Daoy (cell line): ENCODE measurements around the gene VWA8. TPM values are rescaled to one million over a fixed set of nuclear protein-coding genes. Genes with fewer than 3 reads are reported as not detected.
"Not testable (repeated sequence)": the region's sequence is repeated elsewhere in the genome, so short reads cannot be mapped to it uniquely, and the experiment has no call there.

Experiments used
- DNase-seq: peaks from one replicate; pipeline ENCODE4 v3.0.0-alpha.2; 2015; ENCODE audit warnings: low read depth
- total RNA-seq: library from RNA; depleted of rRNA; stranded (reverse); fragments of >200 nt; shearing (Covaris generic); gene quantifications from 2 replicates; pipeline ENCODE4 v1.2.3, GENCODE V29; 2014

Gene VWA8
- total RNA-seq, 1 experiment from 2014 or later: 10.1 TPM

DNA sequence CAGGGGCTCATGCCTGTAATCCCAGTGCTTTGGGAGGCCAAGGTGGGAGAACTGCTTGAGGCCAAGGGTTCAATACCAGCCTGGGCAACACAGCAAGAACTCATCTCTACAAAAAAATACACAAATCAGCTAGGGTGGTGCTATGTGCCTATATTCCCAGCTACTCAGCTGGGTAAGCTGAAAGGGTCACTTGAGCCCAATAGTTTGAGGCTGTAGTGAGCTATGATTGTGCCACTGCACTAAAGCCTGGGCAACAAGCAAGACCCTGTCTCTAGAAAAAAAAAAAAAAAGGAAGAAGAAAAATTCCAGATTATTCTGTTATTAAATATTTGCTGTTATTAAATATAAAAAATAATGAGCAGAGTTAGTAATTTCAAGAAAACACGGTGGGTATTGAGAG lies 372.5 kb downstream of the VWA8 start:
- no peak for DNase-seq

GRCh38 chr13:41587490-41587889 lies 373.4 kb downstream of the VWA8 start:
- DNase-seq: no peak

- no peak for DNase-seq
Measured at GRCh38 chr13:41586216-41586615, 374.7 kb downstream of the VWA8 start.

DNA sequence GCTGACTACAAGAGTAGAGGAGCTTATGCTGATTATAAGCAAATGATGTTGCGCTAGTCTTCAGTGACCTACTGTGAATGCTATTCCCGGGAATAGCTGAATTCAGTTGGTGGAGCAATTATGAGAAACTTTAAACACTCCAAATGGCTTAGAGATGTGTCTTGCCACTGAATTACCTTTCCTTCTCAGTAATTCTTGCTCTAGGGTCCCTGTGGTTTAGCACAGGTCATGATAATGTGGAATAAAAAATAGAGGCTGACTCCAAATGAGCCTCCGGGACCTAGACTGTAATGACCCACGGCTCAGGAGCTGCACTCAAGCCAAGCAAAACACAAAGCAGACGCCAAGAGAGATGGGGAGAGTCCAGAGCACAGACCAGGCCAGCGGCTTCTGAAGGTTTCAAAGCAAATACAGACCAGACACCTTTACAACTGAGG lies 378.9 kb downstream of the VWA8 start:
- DNase-seq: no peak

DNA sequence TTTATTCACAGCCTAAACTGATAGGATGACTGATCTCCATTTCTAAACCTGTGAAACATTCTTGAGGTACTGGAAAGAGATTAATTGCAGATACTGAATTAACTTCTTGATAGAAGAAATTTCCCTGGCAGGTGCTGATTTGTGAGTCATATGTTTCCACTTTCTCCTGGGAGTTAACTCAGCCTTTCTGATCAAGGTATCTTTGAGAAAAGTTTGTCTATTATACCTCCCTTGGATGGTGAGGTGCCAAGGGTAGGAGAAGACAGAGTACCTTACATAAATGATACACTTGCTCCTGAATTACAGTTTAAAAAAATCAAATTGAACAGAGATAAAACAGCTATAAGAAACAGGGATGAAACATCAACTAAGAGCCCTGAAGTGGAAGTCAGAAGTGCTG lies 380.6 kb downstream of the VWA8 start:
- no peak for DNase-seq

DNA sequence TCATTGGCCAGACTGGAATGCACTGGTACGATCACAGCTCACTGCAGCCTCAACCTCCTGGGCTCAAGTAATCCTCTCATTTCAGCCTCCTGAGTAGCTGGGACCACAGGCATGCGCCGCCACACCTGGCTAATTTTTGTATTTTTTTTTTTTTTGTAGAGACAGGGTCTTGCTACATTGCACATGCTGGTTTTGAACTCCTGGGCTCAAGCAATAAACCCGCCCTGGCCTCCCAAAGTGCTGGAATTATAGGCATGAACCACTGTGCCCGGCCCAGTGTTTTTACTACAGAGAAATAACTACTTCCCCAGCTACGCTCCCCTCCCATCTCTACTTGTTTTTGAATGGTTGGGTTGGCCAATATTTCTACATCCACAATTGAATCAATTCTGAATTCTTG lies 381.0 kb downstream of the VWA8 start:
- no peak for DNase-seq

- no peak for DNase-seq
Measured at GRCh38 chr13:41579168-41579567, 381.7 kb downstream of the VWA8 start.

- no peak for DNase-seq
Measured at GRCh38 chr13:41578371-41578770, 382.5 kb downstream of the VWA8 start.

DNA sequence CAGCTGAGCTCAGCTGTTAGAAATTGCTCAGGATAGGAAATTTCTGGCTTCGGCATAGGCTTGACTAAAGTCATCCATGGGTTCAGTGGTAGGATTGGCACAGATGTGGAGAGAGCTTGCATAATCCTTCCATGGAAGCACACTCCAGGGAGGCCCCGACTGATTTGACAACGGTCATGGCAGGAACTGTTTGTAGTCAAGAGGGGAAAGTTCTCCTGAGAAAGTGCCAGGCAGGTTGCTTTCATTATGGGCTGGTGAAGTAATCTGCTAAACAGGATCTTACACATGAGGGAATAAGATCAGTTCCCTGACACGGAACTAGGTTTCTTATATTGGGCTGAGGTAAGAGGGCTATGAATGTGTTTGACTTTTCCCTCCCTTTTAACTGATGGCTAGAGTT lies 383.5 kb downstream of the VWA8 start:
- no peak for DNase-seq

DNA sequence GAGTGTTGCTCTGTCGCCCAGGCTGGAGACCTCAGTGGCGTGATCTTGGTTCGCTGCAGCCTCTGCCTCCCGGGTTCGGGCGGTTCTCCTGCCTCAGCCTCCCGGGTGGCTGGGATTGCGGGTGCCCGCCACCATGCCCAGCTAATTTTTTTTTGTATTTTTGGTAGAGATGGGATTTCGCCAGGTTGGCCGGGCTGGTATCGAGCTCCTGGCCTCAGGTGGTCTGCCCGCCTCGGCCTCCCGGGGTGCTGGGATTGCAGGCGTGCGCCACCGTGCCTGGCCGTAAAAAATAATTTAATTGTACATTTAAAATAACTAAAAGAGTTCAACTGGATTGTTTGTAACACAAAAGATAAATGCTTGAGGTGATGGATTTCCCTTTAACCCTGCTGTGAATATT lies 387.3 kb downstream of the VWA8 start:
- DNase-seq: not testable (repeated sequence)

- DNase-seq: not testable (repeated sequence)
Measured at GRCh38 chr13:41571817-41572340, 389.0 kb downstream of the VWA8 start.

DNA sequence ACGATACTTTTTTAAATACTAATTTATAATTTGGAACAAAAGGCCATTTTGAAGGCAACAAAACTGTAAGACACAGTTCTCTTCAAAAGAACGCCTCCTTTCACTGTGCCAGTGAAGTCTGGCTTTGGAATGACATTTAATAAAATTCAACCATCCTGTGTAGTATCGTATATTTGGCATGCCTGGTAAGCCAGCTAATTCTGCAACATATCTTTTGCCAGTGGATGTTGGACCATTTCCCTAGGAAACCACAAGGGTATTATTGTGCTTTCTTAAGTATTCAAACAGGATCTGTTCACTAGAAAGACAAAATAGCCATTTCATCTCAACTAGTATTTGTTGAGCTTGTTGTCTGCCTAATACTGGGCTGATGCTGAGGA lies 391.9 kb downstream of the VWA8 start:
- no peak for DNase-seq

- no peak for DNase-seq
Measured at GRCh38 chr13:41568143-41568971, 392.6 kb downstream of the VWA8 start.

- DNase-seq: no peak
Measured at GRCh38 chr13:41567363-41567762, 393.5 kb downstream of the VWA8 start.

GRCh38 chr13:41565846-41566245 lies 395.1 kb downstream of the VWA8 start:
- DNase-seq: no peak

- DNase-seq: peak; percentile 73
Measured at GRCh38 chr13:41565216-41565615, 395.7 kb downstream of the VWA8 start.

- DNase-seq: no peak
Measured at GRCh38 chr13:41563984-41564365, 396.9 kb downstream of the VWA8 start.

DNA sequence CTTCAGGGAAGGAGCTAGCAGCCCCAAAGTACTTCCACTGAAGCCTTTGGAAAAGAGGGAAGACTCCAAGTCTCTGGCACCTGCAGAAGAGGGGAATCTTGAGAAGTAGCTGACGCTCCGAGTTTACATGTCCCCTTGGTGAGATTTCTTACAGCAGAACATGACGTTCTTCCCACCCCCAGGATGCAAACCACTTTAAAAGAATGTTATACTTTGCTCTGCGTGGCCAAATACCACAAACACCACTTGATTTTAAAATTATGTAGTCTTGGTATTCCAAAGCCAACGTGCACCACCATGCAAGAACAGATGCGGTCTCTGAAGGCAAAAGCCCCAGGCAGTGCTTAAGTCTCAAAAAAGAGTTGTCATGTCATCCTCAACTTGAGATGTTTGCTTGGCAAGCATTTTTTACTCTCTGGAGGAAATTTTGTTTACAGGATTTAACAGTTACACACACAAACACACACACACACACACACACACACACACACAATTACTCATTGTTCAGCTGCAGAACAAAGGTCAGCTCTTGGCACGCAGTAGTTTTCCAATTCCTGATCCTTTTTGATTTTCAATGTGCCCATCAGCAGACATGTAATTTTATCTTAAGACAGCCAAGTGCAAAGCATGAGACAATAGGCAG lies 397.4 kb downstream of the VWA8 start:
- no peak for DNase-seq

- no peak for DNase-seq
Measured at GRCh38 chr13:41562541-41563178, 398.2 kb downstream of the VWA8 start.

GRCh38 chr13:41562083-41562482 lies 398.8 kb downstream of the VWA8 start:
- DNase-seq: peak; percentile 82

DNA sequence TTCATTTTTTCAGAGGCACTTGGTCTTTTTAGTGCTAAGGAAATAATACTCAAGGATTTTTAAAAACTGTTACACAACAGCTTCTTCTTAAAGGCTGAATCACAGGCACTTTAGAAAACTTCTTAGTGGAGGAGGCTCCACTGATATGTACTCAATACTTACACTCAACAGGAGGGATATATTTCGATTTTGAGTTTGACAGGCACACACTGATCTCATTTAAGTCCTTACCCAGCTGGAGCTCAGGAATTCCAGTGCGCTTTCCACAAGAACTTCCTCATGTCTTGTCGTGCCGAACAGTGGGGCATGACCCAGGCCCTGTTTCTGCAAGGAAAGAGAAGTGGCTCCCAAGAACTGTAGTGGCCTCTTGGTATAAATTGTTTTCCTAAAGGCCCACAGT lies 399.7 kb downstream of the VWA8 start:
- no peak for DNase-seq

DNA sequence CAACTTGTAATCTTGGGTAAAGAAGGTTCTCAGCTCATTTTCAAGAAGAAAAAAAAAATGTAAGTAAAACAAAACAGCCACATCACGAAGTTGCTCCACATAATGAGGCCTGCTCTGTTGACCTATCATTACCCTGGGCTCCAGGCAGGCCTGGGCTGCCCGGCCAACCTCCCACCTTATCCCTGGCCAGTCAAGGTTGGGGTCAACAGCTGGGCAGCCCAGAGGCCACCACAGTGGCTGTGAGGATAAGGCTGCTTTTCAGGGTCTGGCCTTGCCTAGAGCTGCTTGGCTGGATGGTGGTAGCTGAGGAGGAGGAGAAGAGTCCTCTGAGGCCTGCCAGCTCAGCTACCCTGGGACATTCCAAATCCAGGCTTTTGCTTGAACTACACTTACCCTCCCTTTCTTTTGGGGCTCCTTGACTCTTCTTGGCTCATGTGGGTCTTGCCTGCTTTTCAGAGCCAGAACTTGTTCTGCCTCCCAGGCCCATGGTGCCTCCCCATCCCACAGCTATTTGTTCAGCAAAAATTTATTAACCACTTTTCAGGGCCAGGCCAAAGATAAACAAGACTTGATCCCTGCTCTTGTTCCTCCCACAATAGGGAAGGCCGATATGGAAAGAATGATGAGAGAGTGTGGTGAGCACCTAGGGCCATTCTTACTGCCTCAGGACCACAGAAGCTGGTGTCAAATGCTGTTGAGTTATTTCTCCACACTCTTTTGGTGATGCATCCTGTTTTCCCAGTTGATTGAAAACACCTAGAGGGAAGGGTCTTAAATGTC lies 401.9 kb downstream of the VWA8 start:
- DNase-seq: no peak
